ENCODE measurements around the gene CDK6. TPM values are rescaled to one million over a fixed set of nuclear protein-coding genes. Genes with fewer than 3 reads are reported as not detected.

CDK6 gene
- total and polyA plus RNA-seq, 2 experiments from 2014 or later: 7.4 to 23.7 TPM

DNA sequence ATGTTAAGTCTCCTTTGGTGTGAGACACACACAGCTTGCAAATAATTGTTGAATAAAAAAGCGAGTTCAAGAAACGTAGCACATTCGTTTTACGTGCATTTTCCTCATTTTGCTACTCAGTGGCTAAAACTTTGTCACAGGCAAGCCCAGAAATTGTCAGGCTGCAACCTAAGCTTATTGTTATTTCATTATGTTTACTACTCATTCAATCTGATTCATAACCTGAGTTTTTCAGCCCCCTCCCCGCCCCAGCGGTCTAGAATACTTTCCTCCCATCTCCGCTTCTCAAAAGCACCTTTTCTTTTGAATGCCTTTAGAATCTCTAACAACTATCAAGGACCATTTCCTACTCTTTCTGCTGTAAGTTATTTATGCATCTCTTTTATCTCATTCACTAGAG is 247.3 kb downstream of the CDK6 start (continued):
- TF ChIP-seq, protein P1, sequence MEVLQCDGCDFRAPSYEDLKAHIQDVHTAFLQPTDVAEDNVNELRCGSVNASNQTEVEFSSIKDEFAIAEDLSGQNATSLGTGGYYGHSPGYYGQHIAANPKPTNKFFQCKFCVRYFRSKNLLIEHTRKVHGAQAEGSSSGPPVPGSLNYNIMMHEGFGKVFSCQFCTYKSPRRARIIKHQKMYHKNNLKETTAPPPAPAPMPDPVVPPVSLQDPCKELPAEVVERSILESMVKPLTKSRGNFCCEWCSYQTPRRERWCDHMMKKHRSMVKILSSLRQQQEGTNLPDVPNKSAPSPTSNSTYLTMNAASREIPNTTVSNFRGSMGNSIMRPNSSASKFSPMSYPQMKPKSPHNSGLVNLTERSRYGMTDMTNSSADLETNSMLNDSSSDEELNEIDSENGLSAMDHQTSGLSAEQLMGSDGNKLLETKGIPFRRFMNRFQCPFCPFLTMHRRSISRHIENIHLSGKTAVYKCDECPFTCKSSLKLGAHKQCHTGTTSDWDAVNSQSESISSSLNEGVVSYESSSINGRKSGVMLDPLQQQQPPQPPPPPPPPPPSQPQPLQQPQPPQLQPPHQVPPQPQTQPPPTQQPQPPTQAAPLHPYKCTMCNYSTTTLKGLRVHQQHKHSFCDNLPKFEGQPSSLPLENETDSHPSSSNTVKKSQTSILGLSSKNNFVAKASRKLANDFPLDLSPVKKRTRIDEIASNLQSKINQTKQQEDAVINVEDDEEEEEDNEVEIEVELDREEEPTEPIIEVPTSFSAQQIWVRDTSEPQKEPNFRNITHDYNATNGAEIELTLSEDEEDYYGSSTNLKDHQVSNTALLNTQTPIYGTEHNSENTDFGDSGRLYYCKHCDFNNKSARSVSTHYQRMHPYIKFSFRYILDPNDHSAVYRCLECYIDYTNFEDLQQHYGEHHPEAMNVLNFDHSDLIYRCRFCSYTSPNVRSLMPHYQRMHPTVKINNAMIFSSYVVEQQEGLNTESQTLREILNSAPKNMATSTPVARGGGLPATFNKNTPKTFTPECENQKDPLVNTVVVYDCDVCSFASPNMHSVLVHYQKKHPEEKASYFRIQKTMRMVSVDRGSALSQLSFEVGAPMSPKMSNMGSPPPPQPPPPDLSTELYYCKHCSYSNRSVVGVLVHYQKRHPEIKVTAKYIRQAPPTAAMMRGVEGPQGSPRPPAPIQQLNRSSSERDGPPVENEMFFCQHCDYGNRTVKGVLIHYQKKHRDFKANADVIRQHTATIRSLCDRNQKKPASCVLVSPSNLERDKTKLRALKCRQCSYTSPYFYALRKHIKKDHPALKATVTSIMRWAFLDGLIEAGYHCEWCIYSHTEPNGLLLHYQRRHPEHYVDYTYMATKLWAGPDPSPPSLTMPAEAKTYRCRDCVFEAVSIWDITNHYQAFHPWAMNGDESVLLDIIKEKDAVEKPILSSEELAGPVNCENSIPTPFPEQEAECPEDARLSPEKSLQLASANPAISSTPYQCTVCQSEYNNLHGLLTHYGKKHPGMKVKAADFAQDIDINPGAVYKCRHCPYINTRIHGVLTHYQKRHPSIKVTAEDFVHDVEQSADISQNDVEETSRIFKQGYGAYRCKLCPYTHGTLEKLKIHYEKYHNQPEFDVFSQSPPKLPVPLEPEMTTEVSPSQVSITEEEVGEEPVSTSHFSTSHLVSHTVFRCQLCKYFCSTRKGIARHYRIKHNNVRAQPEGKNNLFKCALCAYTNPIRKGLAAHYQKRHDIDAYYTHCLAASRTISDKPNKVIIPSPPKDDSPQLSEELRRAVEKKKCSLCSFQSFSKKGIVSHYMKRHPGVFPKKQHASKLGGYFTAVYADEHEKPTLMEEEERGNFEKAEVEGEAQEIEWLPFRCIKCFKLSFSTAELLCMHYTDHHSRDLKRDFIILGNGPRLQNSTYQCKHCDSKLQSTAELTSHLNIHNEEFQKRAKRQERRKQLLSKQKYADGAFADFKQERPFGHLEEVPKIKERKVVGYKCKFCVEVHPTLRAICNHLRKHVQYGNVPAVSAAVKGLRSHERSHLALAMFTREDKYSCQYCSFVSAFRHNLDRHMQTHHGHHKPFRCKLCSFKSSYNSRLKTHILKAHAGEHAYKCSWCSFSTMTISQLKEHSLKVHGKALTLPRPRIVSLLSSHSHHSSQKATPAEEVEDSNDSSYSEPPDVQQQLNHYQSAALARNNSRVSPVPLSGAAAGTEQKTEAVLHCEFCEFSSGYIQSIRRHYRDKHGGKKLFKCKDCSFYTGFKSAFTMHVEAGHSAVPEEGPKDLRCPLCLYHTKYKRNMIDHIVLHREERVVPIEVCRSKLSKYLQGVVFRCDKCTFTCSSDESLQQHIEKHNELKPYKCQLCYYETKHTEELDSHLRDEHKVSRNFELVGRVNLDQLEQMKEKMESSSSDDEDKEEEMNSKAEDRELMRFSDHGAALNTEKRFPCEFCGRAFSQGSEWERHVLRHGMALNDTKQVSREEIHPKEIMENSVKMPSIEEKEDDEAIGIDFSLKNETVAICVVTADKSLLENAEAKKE (CRISPR knock-in tag; IDR thresholded peaks at IDR 0.05): no peak
- TF ChIP-seq NANOG (IDR thresholded peaks at IDR 0.05; ENCODE audit: borderline replicate concordance): no peak
- TF ChIP-seq ZNF114 (CRISPR knock-in tag; IDR thresholded peaks at IDR 0.05): no peak
- no peak for TF ChIP-seq EZH2 (IDR thresholded peaks at IDR 0.05; ENCODE audit: low read depth, unreplicated experiment)
- TF ChIP-seq, protein P2, sequence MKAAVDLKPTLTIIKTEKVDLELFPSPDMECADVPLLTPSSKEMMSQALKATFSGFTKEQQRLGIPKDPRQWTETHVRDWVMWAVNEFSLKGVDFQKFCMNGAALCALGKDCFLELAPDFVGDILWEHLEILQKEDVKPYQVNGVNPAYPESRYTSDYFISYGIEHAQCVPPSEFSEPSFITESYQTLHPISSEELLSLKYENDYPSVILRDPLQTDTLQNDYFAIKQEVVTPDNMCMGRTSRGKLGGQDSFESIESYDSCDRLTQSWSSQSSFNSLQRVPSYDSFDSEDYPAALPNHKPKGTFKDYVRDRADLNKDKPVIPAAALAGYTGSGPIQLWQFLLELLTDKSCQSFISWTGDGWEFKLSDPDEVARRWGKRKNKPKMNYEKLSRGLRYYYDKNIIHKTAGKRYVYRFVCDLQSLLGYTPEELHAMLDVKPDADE (IDR thresholded peaks at IDR 0.05): no peak
- no peak for TF ChIP-seq CREB1 (CRISPR knock-in tag; IDR thresholded peaks at IDR 0.05; ENCODE audit: low read depth)

DNA sequence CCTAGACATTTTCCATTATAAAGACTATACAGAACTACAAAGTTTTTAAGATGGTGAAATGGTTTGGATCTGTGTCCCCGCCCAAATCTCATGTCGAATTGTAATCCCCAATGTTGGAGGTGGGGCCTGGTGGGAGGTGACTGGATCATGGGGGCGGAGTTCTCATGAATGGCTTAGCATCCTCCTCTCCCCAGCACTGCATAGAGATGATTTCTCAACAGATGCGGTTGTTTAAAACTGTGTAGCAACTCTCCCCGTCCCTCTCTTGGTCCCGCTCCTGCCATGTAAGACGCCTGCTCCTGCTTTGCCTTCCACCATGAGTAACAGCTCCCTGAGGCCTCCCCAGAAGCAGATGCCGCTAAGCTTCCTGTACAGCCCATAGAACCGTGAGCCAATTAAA is 247.8 kb downstream of the CDK6 start:
- H3K27me3 ChIP-seq (ENCODE audit: insufficient read depth): peaks cover 23% of the 10 kb centered on the region
- H3F3A ChIP-seq (replicated peaks; ENCODE audit: low read depth): no peaks in the 10 kb centered on the region; the same call in 1 of the 2 replicates
- H3K4me1 ChIP-seq (ENCODE audit: insufficient read depth): peaks cover 9% of the 10 kb centered on the region; the same call in 1 of the 2 replicates
- DNase-seq (ENCODE audit: low spot score): peak; percentile 31
- no peaks in the 10 kb centered on the region for H3K36me3 ChIP-seq (ENCODE audit: insufficient read depth)
- Mint-ChIP-seq H3K4me1 (peaks cover 13% of the 10 kb centered on the region), H3K27ac (no peak overlapping the region), H3K4me3 (peak overlapping the region; percentile 82), H3K36me3 (ENCODE audit: low read depth) (peaks cover 15% of the 10 kb centered on the region), H3K9me3 (no peaks in the 10 kb centered on the region), H3K27me3 (ENCODE audit: insufficient read depth, low read depth, poor library complexity) (peaks cover 11% of the 10 kb centered on the region)
- peaks cover 17% of the 10 kb centered on the region for H4K20me1 ChIP-seq (replicated peaks; ENCODE audit: insufficient read depth)
- ATAC-seq: no peak
- H3K27ac ChIP-seq (ENCODE audit: low read depth): no peak overlapping the region
- H3K4me2 ChIP-seq: peak overlapping the region; percentile 94
- no peak overlapping the region for H2AFZ ChIP-seq
- no peaks in the 10 kb centered on the region for H3K9me2 ChIP-seq (ENCODE audit: insufficient read depth)
- H3K4me3 ChIP-seq: peak overlapping the region; percentile 94
- peaks cover 62% of the 10 kb centered on the region for H3K79me2 ChIP-seq (replicated peaks; ENCODE audit: insufficient read depth)
- TF ChIP-seq, protein P1 (CRISPR knock-in tag; IDR thresholded peaks at IDR 0.05): no peak
- TF ChIP-seq, protein P3, sequence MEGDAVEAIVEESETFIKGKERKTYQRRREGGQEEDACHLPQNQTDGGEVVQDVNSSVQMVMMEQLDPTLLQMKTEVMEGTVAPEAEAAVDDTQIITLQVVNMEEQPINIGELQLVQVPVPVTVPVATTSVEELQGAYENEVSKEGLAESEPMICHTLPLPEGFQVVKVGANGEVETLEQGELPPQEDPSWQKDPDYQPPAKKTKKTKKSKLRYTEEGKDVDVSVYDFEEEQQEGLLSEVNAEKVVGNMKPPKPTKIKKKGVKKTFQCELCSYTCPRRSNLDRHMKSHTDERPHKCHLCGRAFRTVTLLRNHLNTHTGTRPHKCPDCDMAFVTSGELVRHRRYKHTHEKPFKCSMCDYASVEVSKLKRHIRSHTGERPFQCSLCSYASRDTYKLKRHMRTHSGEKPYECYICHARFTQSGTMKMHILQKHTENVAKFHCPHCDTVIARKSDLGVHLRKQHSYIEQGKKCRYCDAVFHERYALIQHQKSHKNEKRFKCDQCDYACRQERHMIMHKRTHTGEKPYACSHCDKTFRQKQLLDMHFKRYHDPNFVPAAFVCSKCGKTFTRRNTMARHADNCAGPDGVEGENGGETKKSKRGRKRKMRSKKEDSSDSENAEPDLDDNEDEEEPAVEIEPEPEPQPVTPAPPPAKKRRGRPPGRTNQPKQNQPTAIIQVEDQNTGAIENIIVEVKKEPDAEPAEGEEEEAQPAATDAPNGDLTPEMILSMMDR (conservative IDR thresholded peaks at IDR 0.05; ENCODE audit: low read depth in 2 of 2): no peak
